NCI-H345 treated with DMSO at 0.1 percent for 48 hours (cell line): ENCODE measurements around the gene PAX9.
A peak's percentile ranks its signal among the peaks of the same experiment; 100 is the strongest.
"Not testable (repeated sequence)": the region's sequence is repeated elsewhere in the genome, so short reads cannot be mapped to it uniquely, and the experiment has no call there.

ENCODE experiments used
- DNase-seq: peaks from one replicate; lab custom pipeline; 2025; ENCODE audit not compliant: unreplicated experiment; lab: John Stamatoyannopoulos, UW

The PAX9 gene

DNA sequence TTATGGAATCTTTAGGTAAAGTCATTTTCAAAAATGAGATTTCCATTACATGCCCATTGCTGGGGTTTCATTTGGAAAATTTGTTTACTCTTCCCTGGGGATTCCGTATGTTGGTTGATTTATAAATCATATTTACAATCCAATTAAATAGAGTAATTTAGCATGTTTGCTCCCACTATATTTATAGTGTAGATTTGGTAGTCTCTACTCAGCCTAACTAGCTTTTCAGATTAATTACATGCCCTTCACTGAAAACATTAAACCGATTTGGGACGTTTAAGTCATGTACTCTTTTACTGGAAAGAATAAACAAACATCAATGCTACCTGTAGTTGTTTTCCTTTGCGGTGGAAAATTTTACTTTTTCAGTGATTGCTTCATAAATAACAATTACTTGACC lies 10.4 kb downstream of the PAX9 start:
- DNase-seq = no peak

DNA sequence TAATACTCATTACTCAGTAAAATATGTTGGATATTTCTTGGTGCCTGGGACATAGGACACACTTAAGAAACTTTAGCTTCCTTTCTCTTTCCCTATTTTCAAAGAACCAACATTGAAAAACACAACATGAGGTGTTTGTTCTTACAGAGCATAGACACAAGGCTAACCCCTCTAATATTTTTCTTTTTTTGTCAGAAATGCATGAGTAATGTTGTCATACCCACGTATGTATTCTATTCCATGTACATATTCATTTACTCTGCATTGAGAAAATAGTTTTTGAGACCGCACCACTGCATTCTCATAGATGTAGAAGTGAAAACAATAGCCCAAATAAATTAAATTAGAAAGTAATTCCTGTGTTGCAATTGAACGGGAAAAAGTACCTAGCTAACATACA lies 13.0 kb downstream of the PAX9 start:
- no peak for DNase-seq

DNA sequence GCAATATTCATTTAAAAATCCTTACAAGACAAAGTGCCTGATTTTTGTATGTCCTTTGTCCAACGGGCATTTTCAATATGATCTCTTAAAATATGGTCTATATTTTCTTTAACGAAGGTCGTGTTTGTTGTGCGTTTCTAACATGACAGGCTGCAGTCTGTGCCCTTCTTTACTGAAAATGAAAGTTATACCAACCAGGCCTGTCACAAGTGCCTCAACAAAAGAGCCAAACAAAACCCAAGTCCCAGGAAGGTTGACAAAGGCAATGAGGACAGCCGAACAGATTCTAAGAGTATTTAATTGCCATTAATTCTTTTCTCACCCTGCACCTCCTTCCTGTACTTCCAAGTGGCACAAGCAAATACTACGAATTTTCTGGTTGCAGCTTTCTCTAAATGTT lies 13.9 kb downstream of the PAX9 start:
- peak; percentile 26 for DNase-seq

DNA sequence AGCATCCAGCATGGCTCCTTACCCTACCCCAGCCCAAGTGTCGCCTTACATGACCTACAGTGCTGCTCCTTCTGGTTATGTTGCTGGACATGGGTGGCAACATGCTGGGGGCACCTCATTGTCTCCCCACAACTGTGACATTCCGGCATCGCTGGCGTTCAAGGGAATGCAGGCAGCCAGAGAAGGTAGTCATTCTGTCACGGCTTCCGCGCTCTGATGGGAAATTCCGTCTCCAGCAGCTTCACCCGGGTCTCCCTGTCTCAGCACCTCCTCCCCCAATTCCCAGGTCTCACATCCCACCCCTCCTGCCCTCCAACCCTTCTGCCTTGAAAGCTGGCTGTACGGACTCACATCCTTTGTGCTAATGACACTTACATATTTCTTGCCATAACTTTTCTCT lies 14.6 kb downstream of the PAX9 start:
- DNase-seq = no peak

DNA sequence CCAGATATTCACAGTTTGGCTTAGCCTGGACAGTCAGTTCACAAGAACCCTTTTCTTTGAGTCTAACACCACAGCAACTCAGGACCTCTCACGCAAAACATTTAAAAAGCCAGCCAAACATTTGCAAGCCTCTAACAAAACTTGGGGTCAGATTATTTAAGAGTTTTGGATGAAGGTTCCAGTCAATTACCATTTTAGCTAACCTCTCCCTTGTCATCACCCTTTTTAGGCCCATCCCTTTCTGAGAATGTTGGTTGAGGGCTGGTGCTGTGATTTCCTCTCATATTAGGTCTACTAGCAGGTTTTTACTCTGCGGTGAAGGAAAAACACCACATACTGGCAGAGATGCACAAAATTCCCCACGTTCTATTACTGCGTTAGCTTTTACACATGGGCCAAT lies 20.7 kb downstream of the PAX9 start:
- DNase-seq = no peak

DNA sequence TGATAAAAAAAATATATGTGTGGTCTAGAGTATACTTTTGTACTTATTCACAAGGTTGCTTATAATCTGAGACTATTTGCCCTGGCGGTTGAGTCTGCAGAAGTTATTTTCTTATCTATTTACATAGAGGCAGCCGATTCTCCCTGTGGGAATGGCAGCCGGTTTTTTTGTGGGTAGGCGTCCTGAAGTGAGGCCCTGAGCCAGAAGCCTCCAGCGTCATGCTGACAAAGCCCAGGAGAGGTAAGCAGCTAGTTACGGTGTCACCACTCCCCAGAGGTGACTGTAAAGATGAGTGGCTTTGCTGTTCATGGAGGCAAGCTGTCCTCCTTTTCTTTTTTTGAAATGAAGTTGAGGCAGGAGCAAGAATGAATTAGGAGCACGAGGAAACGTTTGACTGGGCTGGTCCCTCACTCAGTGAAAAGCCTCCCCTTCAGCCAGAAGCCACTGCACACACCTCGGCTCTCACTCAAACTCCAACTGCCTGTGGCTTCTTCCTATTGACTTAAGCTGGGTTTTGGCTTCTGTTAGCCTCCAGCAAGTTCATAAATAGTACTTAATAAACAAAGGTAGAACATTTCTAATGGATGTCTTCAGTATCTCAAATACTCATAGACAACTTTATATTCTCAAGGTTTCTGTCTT lies 21.5 kb downstream of the PAX9 start:
- DNase-seq = peak; percentile 82

DNA sequence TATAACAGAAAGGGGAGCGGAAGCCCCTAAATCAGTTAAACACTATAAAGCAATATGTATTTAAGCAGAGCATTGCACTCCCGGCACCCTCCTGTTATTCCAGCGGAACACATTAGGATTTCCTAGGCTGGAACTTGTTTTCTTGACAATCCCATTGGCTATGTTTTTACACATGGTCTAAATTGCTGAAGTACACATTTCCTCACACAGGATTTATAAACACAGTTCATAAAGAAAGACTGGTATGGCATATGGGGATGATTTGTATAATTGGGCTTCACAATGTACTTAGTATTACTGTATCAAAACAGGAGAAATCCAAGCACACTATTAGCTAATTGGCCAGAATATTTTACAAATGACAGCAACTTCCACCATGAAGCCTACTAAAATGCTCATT lies 23.3 kb downstream of the PAX9 start:
- no peak for DNase-seq

DNA sequence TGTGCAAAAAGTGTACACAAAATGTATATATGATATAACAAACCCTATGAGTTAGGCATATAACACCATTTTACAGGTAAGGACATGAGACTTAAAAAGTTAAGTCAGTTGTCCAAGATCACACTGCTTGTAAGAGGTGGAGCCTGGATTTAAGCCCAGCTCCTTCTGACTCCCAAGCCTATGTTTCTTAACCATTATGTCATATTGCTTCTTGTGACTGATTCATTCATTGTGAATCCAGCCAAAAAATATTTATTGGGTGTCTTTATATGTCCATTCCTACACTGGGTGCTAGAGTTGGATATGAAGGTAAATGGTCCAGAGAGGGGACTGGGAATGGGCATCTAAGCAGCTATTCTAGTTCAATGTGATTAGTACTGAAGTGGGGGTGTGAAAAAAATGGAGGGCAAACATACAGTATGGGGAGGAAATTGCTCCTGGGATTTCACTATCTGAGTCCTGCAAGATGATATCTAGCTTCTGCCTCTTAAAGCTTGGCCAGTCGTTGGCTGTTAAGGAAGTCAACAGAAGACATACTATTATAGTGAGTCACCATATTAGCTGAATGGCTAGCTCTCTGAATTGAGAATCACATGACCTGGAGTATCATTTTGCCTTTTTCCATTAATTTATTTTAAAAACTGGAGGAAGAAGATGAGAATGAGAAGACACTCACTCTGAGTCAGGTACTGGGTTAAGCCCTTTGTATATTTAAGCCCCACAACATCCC lies 28.8 kb downstream of the PAX9 start:
- no peak for DNase-seq

DNA sequence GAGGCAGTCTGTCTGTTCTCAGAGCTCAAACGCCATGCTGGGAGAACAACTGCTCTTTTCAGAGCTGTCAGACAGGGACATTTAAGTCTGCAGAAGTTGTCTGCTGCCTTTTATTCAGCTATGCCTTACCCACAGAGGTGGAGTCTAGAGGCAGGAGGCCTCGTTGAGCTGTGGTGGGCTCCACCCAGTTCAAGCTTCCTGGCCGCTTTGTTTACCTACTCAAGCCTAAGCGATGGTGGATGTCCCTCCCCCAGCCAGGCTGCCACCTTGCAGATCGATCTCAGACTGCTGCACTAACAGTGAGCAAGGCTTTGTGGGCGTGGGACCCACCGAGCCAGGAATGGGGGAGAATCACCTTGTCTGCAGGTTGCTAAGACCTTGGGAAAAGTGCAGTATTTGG lies 37.8 kb downstream of the PAX9 start:
- not testable (repeated sequence) for DNase-seq

DNA sequence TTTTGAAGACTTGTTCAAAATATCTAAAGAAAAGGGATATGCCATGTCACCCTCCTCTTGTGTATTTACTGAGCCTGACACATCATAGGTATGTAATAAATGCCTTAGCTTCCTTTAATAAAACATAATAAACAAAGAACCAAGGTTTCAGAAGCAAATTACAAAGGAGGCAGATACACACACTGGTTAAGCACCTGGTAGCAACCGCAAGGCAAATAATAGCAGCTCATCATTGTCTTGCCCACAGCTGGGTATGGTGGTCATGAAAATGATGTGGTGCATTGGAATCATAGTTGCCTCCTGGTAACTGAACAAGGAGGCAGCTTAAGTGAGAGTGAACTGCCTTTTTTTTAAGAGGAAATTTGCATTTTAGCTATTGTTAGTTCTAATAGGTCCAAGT lies 39.0 kb downstream of the PAX9 start:
- no peak for DNase-seq

DNA sequence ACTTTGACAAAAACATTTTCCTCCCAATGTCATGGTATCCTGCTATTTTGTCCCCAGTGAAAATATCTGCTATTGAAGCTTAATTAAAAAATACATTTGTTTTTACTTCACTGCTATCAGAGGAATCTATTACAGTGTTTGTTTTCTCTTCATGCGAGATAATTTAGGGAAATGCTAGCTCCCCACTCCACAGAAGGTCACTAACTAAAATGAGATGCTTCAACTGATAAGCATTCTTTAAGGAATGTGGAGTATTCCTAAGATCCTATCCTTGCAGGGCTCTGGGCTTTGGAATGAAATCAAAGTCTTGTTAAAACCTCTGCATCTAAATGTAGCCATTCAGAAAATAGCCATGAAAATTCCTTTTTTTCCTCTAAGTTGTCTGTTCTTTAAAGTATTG lies 39.5 kb downstream of the PAX9 start:
- DNase-seq = no peak

DNA sequence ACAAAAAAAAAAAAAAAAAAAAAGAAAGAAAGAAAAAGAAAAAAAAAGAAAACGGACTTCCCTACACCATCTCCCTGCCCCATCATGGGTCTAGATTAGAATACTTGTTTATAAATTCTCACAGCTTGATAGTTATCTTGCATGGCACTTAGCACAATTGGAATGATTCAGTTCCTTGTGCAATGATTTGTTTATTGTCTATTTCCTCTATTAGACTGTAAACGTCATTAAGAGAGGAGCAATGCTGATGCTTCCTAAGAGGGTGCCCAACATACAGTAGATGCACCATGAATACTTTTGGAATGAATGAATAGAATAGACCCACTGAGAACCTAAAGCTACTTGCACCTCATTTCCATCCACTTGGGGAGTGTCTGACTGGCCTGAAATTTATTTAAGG lies 40.8 kb downstream of the PAX9 start:
- no peak for DNase-seq

DNA sequence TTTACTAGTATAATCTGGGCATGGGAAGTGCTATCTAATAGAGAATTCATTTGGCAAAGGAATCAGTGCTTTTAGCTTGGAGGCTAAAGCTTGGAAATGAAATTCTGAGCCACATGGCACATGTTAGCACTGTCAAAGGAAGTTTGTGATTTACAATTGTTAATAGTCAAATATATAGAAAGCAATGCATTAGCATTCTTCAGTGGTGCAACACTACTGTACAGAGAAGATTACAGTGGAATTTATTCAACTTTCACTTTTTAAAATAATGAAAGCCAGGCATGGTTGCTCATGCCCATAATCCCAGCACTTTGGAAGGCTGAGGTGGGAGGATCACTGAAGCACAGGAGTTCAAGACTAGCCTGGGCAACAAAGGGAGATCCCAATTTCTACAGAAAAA lies 45.9 kb downstream of the PAX9 start:
- DNase-seq = no peak

DNA sequence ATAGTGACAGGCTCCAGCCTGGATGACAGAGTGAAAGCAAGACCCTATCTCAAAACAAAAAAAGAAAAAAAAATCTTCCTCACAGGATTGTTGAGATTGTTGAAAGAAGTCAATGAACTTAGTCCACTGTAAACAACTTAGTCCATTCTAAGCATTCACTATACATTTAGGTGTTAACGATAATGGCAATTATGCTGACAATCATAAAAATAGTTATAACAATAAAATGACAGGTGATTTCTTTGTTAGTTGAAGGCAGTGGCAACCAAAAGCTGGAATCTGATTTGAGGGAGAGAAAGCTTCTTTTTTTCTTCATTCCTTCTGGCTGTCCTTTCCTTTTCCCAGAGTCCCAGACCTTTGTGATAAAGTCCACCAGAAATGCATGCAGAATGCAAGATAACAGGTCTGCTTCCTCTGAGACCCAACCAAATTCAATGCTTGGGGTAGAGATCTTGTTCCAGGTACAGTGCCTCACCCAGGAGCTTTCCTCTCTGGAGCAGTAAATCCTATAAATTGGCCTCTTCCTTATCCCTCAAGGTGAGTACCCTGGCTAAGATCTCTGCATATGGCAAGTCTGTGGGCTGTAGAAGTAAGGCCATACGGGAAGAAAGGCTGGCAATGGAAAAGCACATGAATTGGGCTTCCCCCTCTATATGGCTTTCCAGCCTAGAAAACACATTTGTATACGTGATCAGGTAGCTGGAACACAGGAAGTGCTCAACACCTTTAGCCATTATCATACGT lies 52.5 kb downstream of the PAX9 start:
- DNase-seq = no peak

DNA sequence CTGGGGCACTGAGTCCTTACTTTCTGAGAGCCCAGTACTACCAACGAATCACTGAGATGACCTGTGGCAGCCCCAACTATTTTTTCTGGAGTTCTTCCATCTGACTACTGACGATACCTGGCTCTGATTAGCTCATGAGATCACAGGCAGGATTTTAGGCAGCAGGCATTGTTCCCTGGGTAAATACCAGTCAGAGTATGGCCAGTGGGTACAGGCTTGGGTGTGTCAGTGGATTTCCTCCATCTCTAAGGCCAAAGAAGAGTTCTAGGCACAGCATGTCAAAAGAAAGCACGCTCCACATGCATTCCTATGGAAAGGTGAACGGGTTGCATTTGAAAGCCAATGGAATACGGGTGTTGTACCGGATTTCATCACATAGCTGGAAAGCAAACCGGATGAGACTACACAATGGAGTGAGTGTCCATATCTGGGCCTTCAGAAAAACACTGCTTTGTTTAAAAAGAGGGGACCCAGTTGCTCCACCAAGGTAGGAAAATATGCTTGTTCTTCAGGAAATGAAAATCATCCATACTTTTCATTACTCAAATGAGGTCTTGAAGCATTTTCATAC lies 55.0 kb downstream of the PAX9 start:
- no peak for DNase-seq

DNA sequence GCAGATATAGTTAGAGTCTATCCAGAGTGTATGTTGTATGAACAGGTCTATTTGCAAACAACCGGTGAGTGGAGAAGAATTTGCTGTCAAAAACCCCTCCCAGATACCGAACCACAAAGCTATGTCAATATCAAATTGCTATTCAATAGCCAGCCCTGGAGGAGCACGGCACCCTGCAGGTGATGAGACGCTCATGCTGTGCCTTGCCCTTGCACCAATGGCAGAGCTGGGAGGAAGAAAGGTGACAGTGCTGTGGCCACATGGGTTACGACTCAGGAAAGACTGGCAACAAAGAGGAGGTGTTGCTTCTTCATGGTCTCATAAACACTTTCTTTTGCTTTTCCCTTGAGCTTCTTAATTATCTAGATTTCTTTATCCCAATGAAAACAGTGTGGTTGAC lies 55.7 kb downstream of the PAX9 start:
- DNase-seq = peak; percentile 64

DNA sequence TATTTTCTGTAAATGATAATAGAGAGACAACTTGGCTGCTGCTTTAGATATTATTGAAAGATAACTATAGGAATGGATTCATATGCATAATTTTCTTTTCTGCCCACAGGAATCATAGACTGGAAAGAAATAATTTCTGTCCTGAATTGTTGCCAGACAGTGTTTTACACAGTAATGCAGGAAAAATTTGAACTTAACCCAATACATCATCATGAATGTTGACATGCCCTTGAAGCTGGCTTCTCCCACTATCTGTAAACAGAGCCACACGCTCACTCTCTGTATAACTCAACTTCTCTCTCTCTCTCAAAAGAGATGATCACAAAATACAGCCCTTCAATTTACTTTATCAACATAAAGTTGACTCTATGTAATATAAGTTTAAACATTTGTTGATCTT lies 56.6 kb downstream of the PAX9 start:
- no peak for DNase-seq

DNA sequence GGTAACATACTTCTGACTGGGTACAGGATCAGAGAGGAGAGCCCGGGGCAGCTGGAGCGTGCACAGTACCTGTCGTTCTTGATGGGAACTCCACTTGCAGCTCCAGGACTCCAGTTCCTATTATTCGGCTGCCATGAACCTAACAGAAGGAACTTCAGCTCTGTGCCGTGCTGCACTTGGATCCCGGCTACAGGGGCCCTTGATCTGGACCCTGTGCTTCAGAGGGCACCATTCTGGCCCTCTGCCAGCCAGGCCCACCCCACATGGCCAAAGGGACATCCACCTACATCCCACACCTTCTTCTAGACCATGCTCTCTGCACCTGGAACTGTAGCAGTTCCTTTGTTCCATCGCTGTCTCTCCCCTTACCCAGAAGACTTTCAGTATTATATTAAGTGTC lies 58.2 kb downstream of the PAX9 start:
- DNase-seq = no peak

DNA sequence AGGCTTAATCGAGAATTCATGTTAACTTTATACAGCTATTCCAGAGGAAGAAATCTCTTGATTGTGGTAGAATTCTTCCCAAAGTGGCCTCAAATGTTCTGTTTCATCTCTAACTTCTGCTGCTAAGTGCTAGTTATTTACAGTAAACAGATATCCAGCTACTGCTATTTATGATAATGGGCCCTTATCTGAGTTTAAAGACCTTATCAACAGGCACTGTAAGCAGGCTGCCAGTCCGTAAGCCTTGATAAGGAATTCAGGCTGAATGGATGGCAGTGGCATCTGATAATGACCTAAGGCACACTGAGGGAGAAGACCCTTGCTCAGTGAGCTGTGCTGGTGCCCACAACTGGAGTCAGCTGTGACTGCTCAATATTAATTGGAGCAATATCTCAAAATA lies 59.0 kb downstream of the PAX9 start:
- DNase-seq = no peak

DNA sequence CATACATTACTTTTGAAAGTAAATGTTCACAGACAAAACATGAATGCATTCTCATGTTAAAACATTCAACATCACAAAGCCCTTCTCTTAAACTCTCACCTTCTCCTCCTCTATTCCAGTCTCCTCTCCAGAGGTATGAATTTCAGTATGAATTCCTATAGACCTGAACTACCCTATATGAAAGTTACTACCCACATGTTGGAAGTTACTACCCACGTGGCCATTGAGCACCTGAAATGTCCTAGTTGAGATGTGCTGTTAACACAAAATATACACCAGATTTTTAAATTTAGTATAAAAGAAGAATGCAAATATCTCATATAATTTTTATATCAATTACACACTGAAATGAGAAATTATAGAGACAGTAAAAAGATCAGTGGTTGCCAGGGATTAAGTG lies 60.2 kb downstream of the PAX9 start:
- no peak for DNase-seq

DNA sequence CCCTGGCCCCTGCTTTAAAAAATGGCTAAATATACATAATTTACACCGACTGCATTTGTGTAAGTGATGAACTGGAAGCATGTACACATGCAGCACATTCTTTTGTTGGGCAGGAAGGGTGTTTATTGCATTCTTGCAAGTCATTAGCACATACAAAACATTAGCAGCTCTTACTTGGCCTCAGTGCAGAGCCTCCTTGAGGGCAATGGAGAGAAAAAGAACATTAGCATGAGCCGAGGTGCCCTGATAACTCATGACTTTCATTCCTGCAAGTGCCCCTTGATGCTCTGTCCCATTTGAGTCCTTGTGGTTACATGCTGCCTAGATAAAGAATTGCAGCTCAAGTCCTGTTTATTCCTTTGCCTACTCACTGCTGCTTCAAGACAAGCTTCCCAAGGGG lies 61.9 kb downstream of the PAX9 start:
- DNase-seq = no peak

DNA sequence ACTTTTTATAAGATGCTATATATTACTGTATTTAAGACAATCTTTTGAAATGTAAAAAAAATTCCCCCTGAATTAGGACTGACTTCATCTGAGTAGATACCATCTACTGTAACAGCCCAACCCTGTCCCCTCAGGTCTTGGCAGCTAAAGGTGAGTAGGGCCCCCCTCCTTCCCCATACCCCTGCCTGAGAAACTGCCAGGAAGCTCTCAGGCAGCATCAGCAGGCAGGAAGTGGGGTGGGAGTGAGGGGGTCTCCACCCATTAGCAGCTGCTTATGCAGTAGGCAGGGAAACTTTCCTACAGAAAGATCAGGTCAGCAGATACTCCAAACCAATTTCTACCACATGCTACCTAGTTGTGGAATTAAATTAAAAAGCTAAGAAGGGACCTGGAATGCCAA lies 62.5 kb downstream of the PAX9 start:
- DNase-seq = no peak
